Activated naive CD4-positive, alpha-beta T cell treated with anti-CD3 and anti-CD28 coated beads, Interleukin-2, amount 50 U/mL, for 24 hours (primary cell): Measurements from ENCODE around the gene DCHS1.

Source experiments
- H3K27ac Mint-ChIP-seq: one replicate; pipeline ENCODE4 v1.8.0; 2021; ENCODE audit warnings: mild to moderate bottlenecking, mixed read lengths
- H3K27me3 Mint-ChIP-seq: one replicate; pipeline ENCODE4 v1.8.0; 2021; ENCODE audit warnings: mixed read lengths
- H3K36me3 Mint-ChIP-seq: one replicate; pipeline ENCODE4 v1.8.0; 2021; ENCODE audit warnings: mixed read lengths
- H3K4me1 Mint-ChIP-seq: one replicate; pipeline ENCODE4 v1.8.0; 2021; ENCODE audit warnings: mixed read lengths
- H3K4me3 Mint-ChIP-seq: one replicate; pipeline ENCODE4 v1.8.0; 2021; ENCODE audit warnings: mild to moderate bottlenecking, mixed read lengths
- H3K9me3 Mint-ChIP-seq: one replicate; pipeline ENCODE4 v1.8.0; 2021; ENCODE audit warnings: mixed read lengths

The DCHS1 gene

GRCh38 chr11:6627762-6628241 is 27.8 kb downstream of the DCHS1 start:
- Mint-ChIP-seq H3K27me3 (no peaks in the 10 kb centered on the region), H3K9me3 (no peaks in the 10 kb centered on the region), H3K27ac (peak overlapping the region; percentile 26)

GRCh38 chr11:6626971-6627761 is 28.4 kb downstream of the DCHS1 start:
- peaks cover 4% of the 10 kb centered on the region for H3K36me3 Mint-ChIP-seq
- H3K4me1 Mint-ChIP-seq = peaks cover 22% of the 10 kb centered on the region
- H3K27ac Mint-ChIP-seq = peak overlapping the region; percentile 46
- no peaks in the 10 kb centered on the region for H3K9me3 Mint-ChIP-seq
- peak overlapping the region; percentile 5 for H3K4me3 Mint-ChIP-seq
- H3K27me3 Mint-ChIP-seq = no peaks in the 10 kb centered on the region

More at GRCh38 chr11:6627762-6628241, 27.8 kb downstream of the DCHS1 start:
- peaks cover 22% of the 10 kb centered on the region for H3K4me1 Mint-ChIP-seq
- peak overlapping the region; percentile 5 for H3K4me3 Mint-ChIP-seq
- peaks cover 4% of the 10 kb centered on the region for H3K36me3 Mint-ChIP-seq

GRCh38 chr11:6625832-6626420 is 29.7 kb downstream of the DCHS1 start:
- Mint-ChIP-seq H3K27me3 (no peaks in the 10 kb centered on the region), H3K4me3 (no peak overlapping the region), H3K4me1 (peaks cover 22% of the 10 kb centered on the region), H3K9me3 (no peaks in the 10 kb centered on the region), H3K36me3 (no peaks in the 10 kb centered on the region), H3K27ac (peak overlapping the region; percentile 12)

GRCh38 chr11:6625156-6625831 is 30.3 kb downstream of the DCHS1 start:
- Mint-ChIP-seq H3K9me3 (no peaks in the 10 kb centered on the region), H3K4me3 (no peak overlapping the region), H3K27ac (no peak overlapping the region)

GRCh38 chr11:6623391-6624363 is 31.9 kb downstream of the DCHS1 start:
- Mint-ChIP-seq H3K9me3 (no peaks in the 10 kb centered on the region), H3K27ac (no peak overlapping the region), H3K36me3 (no peaks in the 10 kb centered on the region), H3K4me3 (no peak overlapping the region), H3K27me3 (no peaks in the 10 kb centered on the region), H3K4me1 (peaks cover 22% of the 10 kb centered on the region)

More at GRCh38 chr11:6625156-6625831, 30.3 kb downstream of the DCHS1 start:
- Mint-ChIP-seq H3K4me1 (peaks cover 22% of the 10 kb centered on the region), H3K36me3 (no peaks in the 10 kb centered on the region), H3K27me3 (no peaks in the 10 kb centered on the region)

GRCh38 chr11:6622261-6623171 is 33.1 kb downstream of the DCHS1 start:
- Mint-ChIP-seq H3K9me3 (no peaks in the 10 kb centered on the region), H3K27me3 (no peaks in the 10 kb centered on the region), H3K4me3 (no peak overlapping the region), H3K4me1 (peaks cover 13% of the 10 kb centered on the region), H3K27ac (no peak overlapping the region), H3K36me3 (no peaks in the 10 kb centered on the region)

- no peak overlapping the region for H3K4me3 Mint-ChIP-seq
- H3K4me1 Mint-ChIP-seq = peaks cover 6% of the 10 kb centered on the region
- no peak overlapping the region for H3K27ac Mint-ChIP-seq
- H3K36me3 Mint-ChIP-seq = no peaks in the 10 kb centered on the region
- H3K9me3 Mint-ChIP-seq = no peaks in the 10 kb centered on the region
- no peaks in the 10 kb centered on the region for H3K27me3 Mint-ChIP-seq
Observed at GRCh38 chr11:6621711-6622211, 33.8 kb downstream of the DCHS1 start.

GRCh38 chr11:6620636-6621035 is 35.0 kb downstream of the DCHS1 start:
- H3K27me3 Mint-ChIP-seq = no peaks in the 10 kb centered on the region
- H3K36me3 Mint-ChIP-seq = peaks cover 4% of the 10 kb centered on the region
- peaks cover 11% of the 10 kb centered on the region for H3K4me1 Mint-ChIP-seq
- no peaks in the 10 kb centered on the region for H3K9me3 Mint-ChIP-seq
- H3K4me3 Mint-ChIP-seq = no peak overlapping the region
- H3K27ac Mint-ChIP-seq = no peak overlapping the region

- Mint-ChIP-seq H3K27ac (no peak within 1 kb of the TSS), H3K9me3 (no peaks in the 10 kb centered on the region), H3K36me3 (peaks cover 8% of the 10 kb centered on the region), H3K4me3 (no peak within 1 kb of the TSS), H3K4me1 (peaks cover 11% of the 10 kb centered on the region), H3K27me3 (no peaks in the 10 kb centered on the region)
Observed at GRCh38 chr11:6619004-6619745, 36.4 kb downstream of the DCHS1 start, which contains the start of gene TPP1. Gene TPP1, minus strand, starts transcription at chr11:6619422. Its CDS starts 22 bp downstream, at chr11:6619400.

GRCh38 chr11:6618117-6619003 is 37.2 kb downstream of the DCHS1 start:
- H3K27ac Mint-ChIP-seq = no peak overlapping the region
- H3K4me3 Mint-ChIP-seq = no peak overlapping the region
- no peaks in the 10 kb centered on the region for H3K9me3 Mint-ChIP-seq
- H3K4me1 Mint-ChIP-seq = peaks cover 11% of the 10 kb centered on the region
- H3K36me3 Mint-ChIP-seq = peaks cover 8% of the 10 kb centered on the region
- H3K27me3 Mint-ChIP-seq = no peaks in the 10 kb centered on the region

GRCh38 chr11:6617315-6617781 is 38.3 kb downstream of the DCHS1 start:
- Mint-ChIP-seq H3K4me3 (no peak overlapping the region), H3K4me1 (peaks cover 11% of the 10 kb centered on the region), H3K27me3 (no peaks in the 10 kb centered on the region), H3K36me3 (peaks cover 8% of the 10 kb centered on the region), H3K27ac (no peak overlapping the region), H3K9me3 (no peaks in the 10 kb centered on the region)

- no peaks in the 10 kb centered on the region for H3K27me3 Mint-ChIP-seq
- no peaks in the 10 kb centered on the region for H3K9me3 Mint-ChIP-seq
- H3K36me3 Mint-ChIP-seq = peaks cover 8% of the 10 kb centered on the region
- peak overlapping the region; percentile 17 for H3K4me3 Mint-ChIP-seq
- H3K4me1 Mint-ChIP-seq = peaks cover 11% of the 10 kb centered on the region
- no peak overlapping the region for H3K27ac Mint-ChIP-seq
Observed at GRCh38 chr11:6616596-6617250, 38.9 kb downstream of the DCHS1 start.
